Ishikawa (cell line): ENCODE measurements around the gene ANKRD12.

ENCODE experiments used
- CREB1 ChIP-seq: IDR thresholded peaks from 2 replicates; pipeline ENCODE4 v1.6.1; 2012; ENCODE audit warnings: low read depth
- MAX ChIP-seq: IDR thresholded peaks from 2 replicates; pipeline ENCODE4 v1.6.1; 2012
- RAD21 ChIP-seq: IDR thresholded peaks from 2 replicates; pipeline ENCODE4 v1.6.1; 2012; ENCODE audit warnings: low read depth
- TAF1 ChIP-seq: IDR thresholded peaks from 2 replicates; pipeline ENCODE4 v1.6.1; 2012; ENCODE audit warnings: low read depth, mild to moderate bottlenecking
- YY1 ChIP-seq: IDR thresholded peaks from 2 replicates; pipeline ENCODE4 v1.6.1; 2012; ENCODE audit warnings: low read depth
- TF ChIP-seq, protein P1 (sequence below): IDR thresholded peaks from 2 replicates; pipeline ENCODE4 v1.6.1; 2012

DNA sequence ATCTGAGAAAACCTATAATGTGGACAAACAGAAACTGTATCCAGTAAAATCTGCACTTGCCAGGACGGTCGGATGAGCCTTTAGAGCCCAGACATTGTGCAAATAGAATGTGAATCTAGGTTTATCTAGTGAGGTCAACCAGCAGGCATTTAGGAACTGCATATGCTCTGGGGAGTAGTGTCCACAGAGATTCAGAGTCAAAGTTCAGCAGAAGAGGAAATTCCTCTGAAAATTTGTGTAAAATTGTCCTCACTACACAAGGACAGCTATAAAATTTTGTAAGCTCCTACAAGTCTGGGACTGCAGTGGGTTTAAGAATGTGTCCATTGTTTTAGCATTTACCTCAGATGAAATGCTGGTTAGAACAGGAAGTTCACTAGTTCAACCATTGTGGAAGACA, 43.9 kb upstream of the ANKRD12 start:
- TF ChIP-seq CREB1 (no peak), RAD21 (no peak), YY1 (no peak), TAF1 (no peak), MAX (no peak)
- TF ChIP-seq, protein P1, sequence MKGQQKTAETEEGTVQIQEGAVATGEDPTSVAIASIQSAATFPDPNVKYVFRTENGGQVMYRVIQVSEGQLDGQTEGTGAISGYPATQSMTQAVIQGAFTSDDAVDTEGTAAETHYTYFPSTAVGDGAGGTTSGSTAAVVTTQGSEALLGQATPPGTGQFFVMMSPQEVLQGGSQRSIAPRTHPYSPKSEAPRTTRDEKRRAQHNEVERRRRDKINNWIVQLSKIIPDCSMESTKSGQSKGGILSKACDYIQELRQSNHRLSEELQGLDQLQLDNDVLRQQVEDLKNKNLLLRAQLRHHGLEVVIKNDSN, result no peak
